ENCODE measurements around the gene SLC20A1. TPM values are rescaled to one million over a fixed set of nuclear protein-coding genes. Genes with fewer than 3 reads are reported as not detected.

Gene SLC20A1
- total RNA-seq, 1 donor from 2014 or later = 63.9 TPM

- peaks cover 26% of the 10 kb centered on the region for H3K4me1 Mint-ChIP-seq (ENCODE audit: unreplicated experiment)
- H3K9me3 Mint-ChIP-seq = no peaks in the 10 kb centered on the region
- H3K27ac Mint-ChIP-seq = peak overlapping the region; percentile 59
- no peaks in the 10 kb centered on the region for H3K36me3 Mint-ChIP-seq
- DNase-seq (ENCODE audit: extremely low spot score, unreplicated experiment) = peak; percentile 16
- no peak for TF ChIP-seq CTCF (conservative IDR thresholded peaks at IDR 0.05)
- no peak overlapping the region for H3K4me3 Mint-ChIP-seq
- H3K27me3 Mint-ChIP-seq = peaks cover 7% of the 10 kb centered on the region
Measured at GRCh38 chr2:112629823-112630222, 15.9 kb upstream of the SLC20A1 start.

GRCh38 chr2:112630268-112630667 lies 15.5 kb upstream of the SLC20A1 start:
- Mint-ChIP-seq H3K27me3 (peaks cover 7% of the 10 kb centered on the region), H3K4me3 (no peak overlapping the region), H3K36me3 (no peaks in the 10 kb centered on the region), H3K4me1 (ENCODE audit: unreplicated experiment) (peaks cover 26% of the 10 kb centered on the region), H3K9me3 (no peaks in the 10 kb centered on the region), H3K27ac (peak overlapping the region; percentile 59)
- no peak for TF ChIP-seq CTCF (conservative IDR thresholded peaks at IDR 0.05)
- DNase-seq (ENCODE audit: extremely low spot score, unreplicated experiment) = peak; percentile 16

- Mint-ChIP-seq H3K9me3 (no peaks in the 10 kb centered on the region), H3K36me3 (no peaks in the 10 kb centered on the region), H3K27me3 (peaks cover 14% of the 10 kb centered on the region), H3K4me1 (ENCODE audit: unreplicated experiment) (peaks cover 26% of the 10 kb centered on the region), H3K4me3 (no peak overlapping the region), H3K27ac (peak overlapping the region; percentile 32)
- no peak for TF ChIP-seq CTCF (conservative IDR thresholded peaks at IDR 0.05)
- DNase-seq (ENCODE audit: extremely low spot score, unreplicated experiment) = peak; percentile 25
Measured at GRCh38 chr2:112633708-112634107, 12.0 kb upstream of the SLC20A1 start.

- peak overlapping the region; percentile 32 for H3K27ac Mint-ChIP-seq
- H3K4me1 Mint-ChIP-seq (ENCODE audit: unreplicated experiment) = peaks cover 26% of the 10 kb centered on the region
- no peak overlapping the region for H3K4me3 Mint-ChIP-seq
- H3K36me3 Mint-ChIP-seq = no peaks in the 10 kb centered on the region
- DNase-seq (ENCODE audit: extremely low spot score, unreplicated experiment) = peak; percentile 53
- no peak for TF ChIP-seq CTCF (conservative IDR thresholded peaks at IDR 0.05)
- peaks cover 14% of the 10 kb centered on the region for H3K27me3 Mint-ChIP-seq
- H3K9me3 Mint-ChIP-seq = no peaks in the 10 kb centered on the region
Measured at GRCh38 chr2:112634153-112634873, 11.4 kb upstream of the SLC20A1 start.

- TF ChIP-seq CTCF (conservative IDR thresholded peaks at IDR 0.05) = no peak
- no peak overlapping the region for H3K27ac Mint-ChIP-seq
- H3K9me3 Mint-ChIP-seq = no peaks in the 10 kb centered on the region
- peak; percentile 27 for DNase-seq (ENCODE audit: extremely low spot score, unreplicated experiment)
- peaks cover 12% of the 10 kb centered on the region for H3K27me3 Mint-ChIP-seq
- H3K36me3 Mint-ChIP-seq = no peaks in the 10 kb centered on the region
- no peak overlapping the region for H3K4me3 Mint-ChIP-seq
- H3K4me1 Mint-ChIP-seq (ENCODE audit: unreplicated experiment) = peaks cover 22% of the 10 kb centered on the region
Measured at GRCh38 chr2:112634874-112635157, 10.9 kb upstream of the SLC20A1 start.
